Mucosa of stomach (tissue), 1 donor: Measurements from ENCODE around the gene ZFAND3.

ENCODE experiments used
- H3K27me3 ChIP-seq: one replicate; pipeline ENCODE4 v1.7.0; 2013; ENCODE audit warnings: mild to moderate bottlenecking, low read length; ENCODE audit not compliant: control insufficient read depth, insufficient read depth
- H3K36me3 ChIP-seq: one replicate; pipeline ENCODE4 v1.7.0; 2013; ENCODE audit warnings: low read length; ENCODE audit not compliant: control insufficient read depth, insufficient read depth
- H3K4me1 ChIP-seq: one replicate; pipeline ENCODE4 v1.7.0; 2013; ENCODE audit warnings: mild to moderate bottlenecking, low read length; ENCODE audit not compliant: control insufficient read depth, insufficient read depth
- H3K4me3 ChIP-seq: one replicate; pipeline ENCODE4 v1.7.0; 2013; ENCODE audit warnings: low read length
- H3K9ac ChIP-seq: one replicate; pipeline ENCODE4 v1.7.0; 2013; ENCODE audit warnings: mild to moderate bottlenecking, low read length, moderate library complexity
- H3K9me3 ChIP-seq: one replicate; pipeline ENCODE4 v1.7.0; 2013; ENCODE audit warnings: mild to moderate bottlenecking, low read length, moderate library complexity; ENCODE audit not compliant: control insufficient read depth
- donor health status: Pancreatic carcinoma.

ZFAND3 gene

GRCh38 chr6:37801605-37801940 lies 18.0 kb upstream of the ZFAND3 start:
- Histone ChIP-seq H3K4me1 (peaks cover 9% of the 10 kb centered on the region), H3K36me3 (no peaks in the 10 kb centered on the region), H3K9ac (no peak overlapping the region), H3K4me3 (no peak overlapping the region), H3K9me3 (no peaks in the 10 kb centered on the region), H3K27me3 (no peaks in the 10 kb centered on the region)

DNA sequence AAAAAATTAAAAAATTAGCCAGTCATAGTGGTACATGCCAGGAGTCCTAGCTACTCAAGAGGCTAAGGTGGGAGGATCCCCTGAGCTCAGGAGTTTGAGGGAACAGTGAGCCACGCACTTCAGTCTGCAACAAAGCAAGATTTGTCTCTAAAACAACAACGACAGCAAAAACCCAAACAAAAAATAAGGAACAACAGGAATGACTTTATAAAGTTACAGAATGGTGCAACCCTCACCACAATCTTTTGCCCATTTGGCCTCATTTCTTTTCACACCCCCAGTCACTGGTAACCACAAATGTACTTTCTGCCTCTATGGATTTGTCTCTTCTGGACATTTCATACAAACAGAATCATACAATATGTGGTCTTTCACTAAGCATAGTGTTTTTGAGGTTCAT lies 16.7 kb upstream of the ZFAND3 start:
- Histone ChIP-seq H3K27me3 (no peaks in the 10 kb centered on the region), H3K4me1 (peaks cover 9% of the 10 kb centered on the region), H3K9ac (no peak overlapping the region), H3K4me3 (no peak overlapping the region), H3K36me3 (no peaks in the 10 kb centered on the region), H3K9me3 (no peaks in the 10 kb centered on the region)

DNA sequence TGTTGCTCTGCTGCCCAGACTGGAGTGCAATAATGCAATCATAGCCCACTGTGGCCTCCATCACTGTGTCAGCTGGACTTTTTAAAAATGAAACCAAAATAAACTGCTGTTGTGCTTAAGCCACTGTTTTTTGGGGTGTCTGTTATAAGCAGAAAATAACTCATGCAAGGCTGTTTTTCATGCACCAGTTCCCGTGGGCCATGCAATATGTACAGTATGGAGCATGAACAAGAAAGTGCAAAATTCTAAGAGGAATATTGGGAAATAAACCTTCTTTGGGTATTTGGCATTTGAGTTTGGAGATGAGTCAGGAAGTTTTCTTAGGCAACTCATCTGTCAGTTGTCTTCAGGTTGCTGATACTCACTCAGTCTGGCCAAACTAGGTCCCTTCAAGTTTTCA lies 14.9 kb upstream of the ZFAND3 start:
- no peak overlapping the region for H3K4me3 ChIP-seq
- no peaks in the 10 kb centered on the region for H3K9me3 ChIP-seq
- H3K27me3 ChIP-seq = no peaks in the 10 kb centered on the region
- H3K4me1 ChIP-seq = peaks cover 2% of the 10 kb centered on the region
- H3K36me3 ChIP-seq = no peaks in the 10 kb centered on the region
- H3K9ac ChIP-seq = no peak overlapping the region

DNA sequence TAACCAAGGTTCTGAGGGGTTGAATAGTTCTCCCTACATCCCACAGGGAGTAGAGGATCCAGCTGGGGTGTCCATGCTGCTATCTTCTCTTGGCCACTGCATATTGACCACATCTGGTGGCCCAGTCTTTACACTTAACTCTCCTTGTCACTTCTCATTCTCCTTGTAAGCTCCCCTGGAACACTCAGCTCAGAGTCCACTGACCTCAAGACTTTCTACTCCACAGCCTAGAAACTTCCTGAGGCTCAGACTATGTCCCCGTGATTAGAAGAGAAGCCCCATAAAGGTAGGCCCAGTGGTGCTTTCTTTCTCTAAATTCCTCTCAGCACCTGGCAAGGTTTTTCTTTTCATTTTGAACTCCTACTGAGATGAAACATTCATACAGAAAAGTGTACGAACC lies 13.3 kb upstream of the ZFAND3 start:
- H3K9me3 ChIP-seq = no peaks in the 10 kb centered on the region
- no peak overlapping the region for H3K9ac ChIP-seq
- H3K4me1 ChIP-seq = no peaks in the 10 kb centered on the region
- no peaks in the 10 kb centered on the region for H3K36me3 ChIP-seq
- H3K27me3 ChIP-seq = no peaks in the 10 kb centered on the region
- no peak overlapping the region for H3K4me3 ChIP-seq

GRCh38 chr6:37807656-37808055 lies 11.9 kb upstream of the ZFAND3 start:
- no peak overlapping the region for H3K9ac ChIP-seq
- no peaks in the 10 kb centered on the region for H3K4me1 ChIP-seq
- peaks cover under 1% of the 10 kb centered on the region for H3K27me3 ChIP-seq
- H3K36me3 ChIP-seq = no peaks in the 10 kb centered on the region
- no peak overlapping the region for H3K4me3 ChIP-seq
- no peaks in the 10 kb centered on the region for H3K9me3 ChIP-seq

DNA sequence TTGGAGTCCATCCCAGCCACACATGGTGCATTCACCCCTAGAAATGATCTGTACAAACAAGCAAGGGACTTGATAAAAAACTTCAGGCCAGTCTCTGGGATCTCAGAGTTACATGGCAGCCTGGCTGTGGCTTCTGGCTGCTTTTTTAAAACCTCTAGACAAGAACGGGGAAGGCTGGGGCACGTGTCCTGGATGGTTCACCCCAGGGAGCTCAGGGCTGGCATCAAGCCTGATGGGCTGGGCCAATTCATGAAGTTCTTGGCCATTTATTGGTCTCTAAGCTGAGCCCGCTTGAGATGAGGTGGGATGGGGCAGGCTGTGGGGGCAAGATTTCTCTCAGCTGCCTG lies 10.4 kb upstream of the ZFAND3 start:
- no peak overlapping the region for H3K9ac ChIP-seq
- no peaks in the 10 kb centered on the region for H3K4me1 ChIP-seq
- no peaks in the 10 kb centered on the region for H3K9me3 ChIP-seq
- H3K36me3 ChIP-seq = no peaks in the 10 kb centered on the region
- peaks cover 2% of the 10 kb centered on the region for H3K27me3 ChIP-seq
- no peak overlapping the region for H3K4me3 ChIP-seq

GRCh38 chr6:37812841-37813240 lies 6.7 kb upstream of the ZFAND3 start:
- H3K9ac ChIP-seq = no peak overlapping the region
- H3K4me1 ChIP-seq = no peaks in the 10 kb centered on the region
- peaks cover 2% of the 10 kb centered on the region for H3K27me3 ChIP-seq
- no peak overlapping the region for H3K4me3 ChIP-seq
- H3K36me3 ChIP-seq = no peaks in the 10 kb centered on the region
- H3K9me3 ChIP-seq = no peaks in the 10 kb centered on the region

GRCh38 chr6:37814374-37814773 lies 5.2 kb upstream of the ZFAND3 start:
- H3K36me3 ChIP-seq = no peaks in the 10 kb centered on the region
- H3K4me3 ChIP-seq = no peak overlapping the region
- H3K9me3 ChIP-seq = no peaks in the 10 kb centered on the region
- H3K27me3 ChIP-seq = peaks cover 2% of the 10 kb centered on the region
- no peak overlapping the region for H3K9ac ChIP-seq
- peaks cover 6% of the 10 kb centered on the region for H3K4me1 ChIP-seq

- H3K9ac ChIP-seq = no peak overlapping the region
- H3K27me3 ChIP-seq = peaks cover 2% of the 10 kb centered on the region
- H3K9me3 ChIP-seq = no peaks in the 10 kb centered on the region
- H3K4me3 ChIP-seq = no peak overlapping the region
- peaks cover 19% of the 10 kb centered on the region for H3K4me1 ChIP-seq
- no peaks in the 10 kb centered on the region for H3K36me3 ChIP-seq
These were observed 2.7 kb upstream of the ZFAND3 start for GRCh38 chr6:37816599-37817375.

DNA sequence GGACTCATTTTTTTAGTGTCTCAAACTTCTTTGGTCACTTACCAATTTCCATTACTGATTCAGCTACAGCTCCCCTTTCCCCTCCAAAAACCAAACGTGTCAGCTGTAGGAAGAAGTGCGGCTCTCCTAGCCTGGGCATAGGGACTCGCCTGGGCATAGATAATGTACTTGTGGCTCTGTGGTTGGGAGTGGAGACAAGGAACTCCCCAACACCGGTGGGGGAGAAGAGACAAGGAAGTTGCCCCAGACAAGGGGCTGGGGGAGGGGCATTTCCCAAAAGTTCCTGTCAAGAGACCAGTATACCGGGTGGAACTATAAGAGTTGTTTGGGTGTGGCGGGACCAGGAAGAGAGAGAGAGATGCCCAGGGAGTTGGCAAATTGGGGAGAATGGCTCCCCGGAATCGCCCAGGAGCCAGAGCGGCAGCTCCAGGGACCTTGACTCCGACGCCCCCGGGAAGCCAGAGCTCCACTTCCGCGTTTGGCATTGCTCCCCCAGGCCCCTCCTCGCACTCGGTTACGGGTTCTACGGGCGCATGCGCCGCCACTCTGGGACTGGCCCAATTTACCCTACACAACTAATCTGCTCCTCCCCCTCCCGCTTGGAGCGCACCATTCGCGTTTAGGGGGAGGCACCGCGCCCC lies 871 bp upstream of the ZFAND3 start:
- no peaks in the 10 kb centered on the region for H3K27me3 ChIP-seq
- no peaks in the 10 kb centered on the region for H3K9me3 ChIP-seq
- H3K36me3 ChIP-seq = no peaks in the 10 kb centered on the region
- H3K4me3 ChIP-seq = peak overlapping the region; percentile 70
- H3K4me1 ChIP-seq = peaks cover 31% of the 10 kb centered on the region
- peak overlapping the region; percentile 90 for H3K9ac ChIP-seq

GRCh38 chr6:37819802-37820717 lies 533 bp downstream of the ZFAND3 start:
- Histone ChIP-seq H3K4me1 (peaks cover 31% of the 10 kb centered on the region), H3K9me3 (no peaks in the 10 kb centered on the region), H3K27me3 (no peaks in the 10 kb centered on the region), H3K36me3 (no peaks in the 10 kb centered on the region), H3K4me3 (peak overlapping the region; percentile 47), H3K9ac (peak overlapping the region; percentile 88)

- peak overlapping the region; percentile 47 for H3K4me3 ChIP-seq
- no peaks in the 10 kb centered on the region for H3K9me3 ChIP-seq
- no peaks in the 10 kb centered on the region for H3K36me3 ChIP-seq
- no peaks in the 10 kb centered on the region for H3K27me3 ChIP-seq
- H3K9ac ChIP-seq = peak overlapping the region; percentile 88
- H3K4me1 ChIP-seq = peaks cover 32% of the 10 kb centered on the region
These were observed 1.2 kb downstream of the ZFAND3 start for GRCh38 chr6:37820718-37821079.
